ENCODE data around the gene TSPAN9.

The TSPAN9 gene

DNA sequence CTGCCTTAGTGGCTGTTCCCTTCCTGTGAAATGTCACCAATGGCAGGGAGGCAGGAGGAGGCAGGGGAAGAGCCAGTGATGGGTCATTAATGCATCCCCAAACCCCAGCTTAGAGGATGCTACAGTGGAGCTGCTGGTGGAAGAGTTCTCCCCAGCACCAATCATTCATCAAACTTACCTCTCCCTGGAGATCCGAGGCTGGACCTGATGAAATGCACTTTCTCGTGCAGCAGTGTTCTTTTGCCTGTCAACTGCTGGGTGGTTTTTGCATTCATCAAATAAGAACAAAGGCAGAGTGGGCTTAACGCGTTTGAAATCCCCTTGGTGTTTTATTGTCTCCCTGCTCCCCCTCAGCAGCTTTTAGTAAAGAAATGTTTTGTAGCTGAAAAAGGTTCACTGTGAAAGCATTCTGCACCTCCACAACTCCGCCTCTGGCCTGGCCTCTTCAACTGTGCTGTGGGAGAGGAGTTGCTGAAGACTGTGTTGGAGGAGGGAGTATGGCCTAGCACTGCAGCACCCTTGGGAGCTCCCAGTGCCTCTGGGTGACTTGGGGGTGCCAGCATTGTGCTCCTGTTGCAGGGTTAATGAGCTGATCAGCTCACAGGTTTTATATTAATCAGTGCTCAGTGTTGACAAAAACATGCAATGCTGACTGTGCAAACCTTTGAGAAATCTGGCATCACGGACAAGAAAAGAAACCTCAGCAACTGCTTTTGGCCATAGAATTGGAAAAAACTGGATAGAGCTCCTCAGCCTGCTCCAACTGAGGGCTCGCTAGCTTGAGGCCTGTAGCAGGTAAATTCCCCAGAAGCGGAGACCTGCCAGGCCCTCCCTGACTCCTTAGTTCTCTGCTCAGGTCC lies 14.4 kb downstream of the TSPAN9 start:
- Histone ChIP-seq H3K4me3 (ENCODE audit: low read depth, low read length) (no peak overlapping the region), H3K27ac (no peak overlapping the region), H3K27me3 (replicated peaks) (no peaks in the 10 kb centered on the region), H3K36me3 (replicated peaks) (no peaks in the 10 kb centered on the region)
- no peak for DNase-seq
- in situ Hi-C loops (cut with HindIII; ENCODE audit: low pct_ligation_motif_present, low sequenced_read_pairs), result no loop called here
- TF ChIP-seq, protein P1, sequence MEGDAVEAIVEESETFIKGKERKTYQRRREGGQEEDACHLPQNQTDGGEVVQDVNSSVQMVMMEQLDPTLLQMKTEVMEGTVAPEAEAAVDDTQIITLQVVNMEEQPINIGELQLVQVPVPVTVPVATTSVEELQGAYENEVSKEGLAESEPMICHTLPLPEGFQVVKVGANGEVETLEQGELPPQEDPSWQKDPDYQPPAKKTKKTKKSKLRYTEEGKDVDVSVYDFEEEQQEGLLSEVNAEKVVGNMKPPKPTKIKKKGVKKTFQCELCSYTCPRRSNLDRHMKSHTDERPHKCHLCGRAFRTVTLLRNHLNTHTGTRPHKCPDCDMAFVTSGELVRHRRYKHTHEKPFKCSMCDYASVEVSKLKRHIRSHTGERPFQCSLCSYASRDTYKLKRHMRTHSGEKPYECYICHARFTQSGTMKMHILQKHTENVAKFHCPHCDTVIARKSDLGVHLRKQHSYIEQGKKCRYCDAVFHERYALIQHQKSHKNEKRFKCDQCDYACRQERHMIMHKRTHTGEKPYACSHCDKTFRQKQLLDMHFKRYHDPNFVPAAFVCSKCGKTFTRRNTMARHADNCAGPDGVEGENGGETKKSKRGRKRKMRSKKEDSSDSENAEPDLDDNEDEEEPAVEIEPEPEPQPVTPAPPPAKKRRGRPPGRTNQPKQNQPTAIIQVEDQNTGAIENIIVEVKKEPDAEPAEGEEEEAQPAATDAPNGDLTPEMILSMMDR (IDR thresholded peaks at IDR 0.05; ENCODE audit: low read depth, low read length, missing control alignments), result no peak

DNA sequence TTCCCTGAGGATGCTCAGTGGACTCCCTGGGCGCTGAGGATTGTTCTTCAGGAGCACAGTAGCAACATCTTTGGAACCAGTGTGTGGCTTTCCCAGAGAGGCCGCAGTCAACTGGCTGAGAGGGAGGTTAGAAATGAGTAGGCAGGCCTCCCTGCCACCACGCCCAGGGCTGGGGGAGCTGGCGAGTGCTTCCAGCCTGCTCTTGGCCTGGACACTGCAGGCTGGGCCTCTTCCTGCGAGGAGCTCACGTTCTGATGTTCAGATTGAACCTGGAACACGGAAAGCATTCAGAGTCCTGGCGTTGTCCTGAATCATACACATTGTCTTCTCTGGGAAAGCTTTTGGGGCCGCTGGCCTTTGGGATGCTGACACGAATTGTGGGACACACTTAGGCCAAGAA lies 15.6 kb downstream of the TSPAN9 start:
- H3K27me3 ChIP-seq (replicated peaks), result no peaks in the 10 kb centered on the region
- in situ Hi-C loops (cut with HindIII; ENCODE audit: low pct_ligation_motif_present, low sequenced_read_pairs), result no loop called here
- TF ChIP-seq, protein P1 (IDR thresholded peaks at IDR 0.05; ENCODE audit: low read depth, low read length, missing control alignments), result no peak
- no peak overlapping the region for H3K27ac ChIP-seq
- no peaks in the 10 kb centered on the region for H3K36me3 ChIP-seq (replicated peaks)
- H3K4me3 ChIP-seq (ENCODE audit: low read depth, low read length), result no peak overlapping the region
- DNase-seq, result no peak

DNA sequence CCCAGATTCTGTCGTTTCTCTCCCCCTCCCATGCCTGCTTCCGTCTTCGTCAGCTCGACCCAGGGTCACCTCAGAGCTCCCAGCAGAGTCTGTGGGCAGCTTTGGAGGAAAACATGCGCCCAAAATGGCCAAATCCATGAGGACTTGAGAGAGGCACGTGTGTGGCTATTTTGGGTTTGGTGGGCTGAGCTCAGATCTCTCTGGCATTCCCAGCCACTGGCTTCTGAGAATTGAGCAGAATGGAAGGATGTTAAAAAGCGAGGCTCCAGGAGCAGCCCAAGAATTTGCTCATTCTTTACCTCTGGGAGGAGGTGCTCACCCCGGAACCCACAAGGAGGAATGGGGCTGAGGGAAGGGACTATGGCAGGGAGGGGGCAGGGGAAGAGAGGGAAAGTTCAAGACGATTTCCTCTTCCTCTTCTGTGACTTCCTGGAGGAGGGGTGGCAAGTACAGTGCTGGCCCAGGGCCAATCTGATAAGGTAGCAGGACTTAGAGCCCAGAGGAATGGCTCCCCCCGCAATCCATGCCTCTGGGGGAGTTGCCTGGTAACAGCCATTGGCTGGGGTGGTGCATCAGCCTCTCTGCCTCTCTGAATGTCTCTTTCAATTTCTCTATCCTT lies 20.1 kb downstream of the TSPAN9 start:
- TF ChIP-seq, protein P1 (IDR thresholded peaks at IDR 0.05; ENCODE audit: low read depth, low read length, missing control alignments), result no peak
- H3K27ac ChIP-seq, result peak overlapping the region; percentile 64
- peak overlapping the region; percentile 12 for H3K4me3 ChIP-seq (ENCODE audit: low read depth, low read length)

GRCh38 chr12:3097836-3098235 lies 20.7 kb downstream of the TSPAN9 start:
- Histone ChIP-seq H3K4me3 (ENCODE audit: low read depth, low read length) (peak overlapping the region; percentile 12), H3K27me3 (replicated peaks) (no peaks in the 10 kb centered on the region), H3K36me3 (replicated peaks) (no peaks in the 10 kb centered on the region), H3K27ac (peak overlapping the region; percentile 64)
- TF ChIP-seq, protein P1 (IDR thresholded peaks at IDR 0.05; ENCODE audit: low read depth, low read length, missing control alignments), result no peak
- in situ Hi-C loops (cut with HindIII; ENCODE audit: low pct_ligation_motif_present, low sequenced_read_pairs), result no loop called here
- no peak for DNase-seq

More for the DNA sequence above, 20.1 kb downstream of the TSPAN9 start:
- in situ Hi-C loops (cut with HindIII; ENCODE audit: low pct_ligation_motif_present, low sequenced_read_pairs), result no loop called here
- Histone ChIP-seq H3K27me3 (replicated peaks) (no peaks in the 10 kb centered on the region), H3K36me3 (replicated peaks) (no peaks in the 10 kb centered on the region)
- peak; percentile 90 for DNase-seq

DNA sequence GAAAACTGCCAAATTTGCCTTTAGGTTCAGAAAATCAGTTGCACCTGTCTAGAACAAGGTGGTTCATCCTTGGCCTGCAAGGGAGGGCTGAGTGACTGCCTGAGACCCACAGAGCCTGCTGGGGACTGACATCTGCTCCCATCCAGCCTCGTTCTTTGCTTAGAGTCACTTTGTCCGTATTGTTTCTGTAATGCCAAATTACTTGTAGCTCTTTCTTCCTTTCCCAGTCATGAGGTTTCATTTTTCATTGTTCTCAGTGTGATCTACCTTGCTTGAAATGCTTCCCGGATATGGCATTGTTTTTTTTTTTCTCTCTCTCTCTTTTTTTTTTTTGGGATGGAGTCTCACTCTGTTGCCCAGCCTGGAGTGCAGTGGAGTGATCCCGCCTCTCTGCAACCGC lies 21.3 kb downstream of the TSPAN9 start:
- Histone ChIP-seq H3K36me3 (replicated peaks) (no peaks in the 10 kb centered on the region), H3K27me3 (replicated peaks) (no peaks in the 10 kb centered on the region), H3K27ac (no peak overlapping the region), H3K4me3 (ENCODE audit: low read depth, low read length) (no peak overlapping the region)
- no peak for DNase-seq
- TF ChIP-seq, protein P1 (IDR thresholded peaks at IDR 0.05; ENCODE audit: low read depth, low read length, missing control alignments), result no peak
- in situ Hi-C loops (cut with HindIII; ENCODE audit: low pct_ligation_motif_present, low sequenced_read_pairs), result no loop called here

Measured in brain microvascular endothelial cell (primary cell).